IMR-90 (cell line): ENCODE data around the gene SLC43A2. TPM values are rescaled to one million over a fixed set of nuclear protein-coding genes. Genes with fewer than 3 reads are reported as not detected.

ENCODE experiments used
- ATAC-seq: fragments of 200-7000 bp; cut with Tn5 transposase; 2 replicates; pipeline ENCODE4 v1.9.1; 2020; ENCODE audit warnings: low read depth, mild to moderate bottlenecking, moderate library complexity
- BruUV-seq: library from RNA; stranded (reverse); fragments of 400-500 nt; replicated peaks from 2 replicates; lab custom pipeline; 2021; lab: Mats Ljungman, UMichigan
- CTCF ChIA-PET: fragments of 300-600 bp; formaldehyde crosslinking; extraction: SDS; loops from one replicate; lab custom pipeline; 2021; ENCODE audit warnings: antibody characterized with exemption; lab: Yijun Ruan, JAX
- POLR2A ChIA-PET: fragments of 300-600 bp; sonication (Branson Sonifier 250); formaldehyde crosslinking; loops from one replicate; lab custom pipeline; 2022; ENCODE audit warnings: antibody characterized with exemption; ENCODE audit not compliant: unreplicated experiment; lab: Charles Lee
- DNase-seq: peaks from one replicate; pipeline ENCODE4 v3.0.0; 2013
- H2AFZ ChIP-seq: replicated peaks from 2 replicates; pipeline ENCODE3; 2013; ENCODE audit warnings: low read length, mild to moderate bottlenecking; ENCODE audit not compliant: poor library complexity
- H2AK5ac ChIP-seq: 2 replicates; pipeline ENCODE4 v1.6.1; 2013; ENCODE audit warnings: low read depth, low read length, inconsistent platforms
- H2AK9ac ChIP-seq: replicated peaks from 2 replicates; pipeline ENCODE3; 2013; ENCODE audit warnings: mild to moderate bottlenecking, low read depth, low read length, moderate library complexity; ENCODE audit not compliant: poor library complexity
- H2BK120ac ChIP-seq: 2 replicates; pipeline ENCODE4 v1.6.1; 2013; ENCODE audit warnings: low read depth, low read length, inconsistent platforms
- H2BK15ac ChIP-seq: 3 replicates; pipeline ENCODE4 v1.6.1; 2013; ENCODE audit warnings: low read depth, low read length, inconsistent platforms
- H2BK20ac ChIP-seq: 2 replicates; pipeline ENCODE4 v1.6.1; 2013; ENCODE audit warnings: low read depth, mild to moderate bottlenecking, inconsistent platforms, low read length, moderate library complexity
- H2BK5ac ChIP-seq: 2 replicates; pipeline ENCODE4 v1.6.1; 2013; ENCODE audit warnings: mild to moderate bottlenecking, low read depth, low read length, inconsistent platforms; ENCODE audit not compliant: poor library complexity, severe bottlenecking
- H3K14ac ChIP-seq: replicated peaks from 2 replicates; pipeline ENCODE4 v1.6.1; 2013; ENCODE audit warnings: low read depth, low read length, inconsistent platforms
- H3K18ac ChIP-seq: 2 replicates; pipeline ENCODE4 v1.6.1; 2013; ENCODE audit warnings: low read depth, low read length, control low read depth
- H3K23ac ChIP-seq: 2 replicates; pipeline ENCODE4 v1.6.1; 2013; ENCODE audit warnings: low read depth, low read length, inconsistent platforms
- H3K27ac ChIP-seq: 2 replicates; pipeline ENCODE4 v1.5.1; 2013; ENCODE audit warnings: mild to moderate bottlenecking, control low read depth, low read length; ENCODE audit not compliant: insufficient read depth
- H3K27me3 ChIP-seq: 2 replicates; pipeline ENCODE4 v1.6.1; 2013; ENCODE audit warnings: low read length; ENCODE audit not compliant: control insufficient read depth, insufficient read depth
- H3K36me3 ChIP-seq: 2 replicates; pipeline ENCODE4 v1.6.1; 2013; ENCODE audit warnings: low read length, mixed read lengths; ENCODE audit not compliant: control insufficient read depth, insufficient read depth
- H3K4ac ChIP-seq: 2 replicates; pipeline ENCODE4 v1.6.1; 2013; ENCODE audit warnings: low read depth, low read length, inconsistent platforms
- H3K4me1 ChIP-seq: 2 replicates; pipeline ENCODE4 v1.6.1; 2013; ENCODE audit warnings: low read length, mixed read lengths; ENCODE audit not compliant: control insufficient read depth, insufficient read depth
- H3K4me2 ChIP-seq: 2 replicates; pipeline ENCODE4 v1.6.1; 2013; ENCODE audit warnings: low read depth, mild to moderate bottlenecking, control low read depth, low read length, moderate library complexity
- H3K4me3 ChIP-seq: 2 replicates; pipeline ENCODE4 v1.5.1; 2013; ENCODE audit warnings: low read depth, mild to moderate bottlenecking, control low read depth, low read length, moderate library complexity; ENCODE audit not compliant: insufficient read depth
- H3K56ac ChIP-seq: 2 replicates; pipeline ENCODE4 v1.6.1; 2013; ENCODE audit warnings: low read length, inconsistent platforms; ENCODE audit not compliant: insufficient read depth; ENCODE audit errors: extremely low read depth
- H3K79me1 ChIP-seq, 2 experiments: 2 replicates each; pipeline ENCODE4 v1.6.1; 2013; ENCODE audit warnings: low read length in 2 of 2, inconsistent platforms in 1 of 2, low read depth in 1 of 2
- H3K9ac ChIP-seq: 2 replicates; pipeline ENCODE4 v1.6.1; 2013; ENCODE audit warnings: low read depth, low read length, control low read depth
- H3K9me1 ChIP-seq: 2 replicates; pipeline ENCODE4 v1.6.1; 2013; ENCODE audit warnings: low read length, inconsistent platforms; ENCODE audit not compliant: insufficient read depth
- H3K9me3 ChIP-seq: 2 replicates; pipeline ENCODE4 v1.6.1; 2013; ENCODE audit warnings: low read length; ENCODE audit not compliant: control insufficient read depth, insufficient read depth
- H4K20me1 ChIP-seq: 2 replicates; pipeline ENCODE4 v1.6.1; 2013; ENCODE audit warnings: low read length, inconsistent platforms; ENCODE audit not compliant: insufficient read depth
- H4K5ac ChIP-seq: 2 replicates; pipeline ENCODE4 v1.6.1; 2013; ENCODE audit warnings: mild to moderate bottlenecking, low read depth, low read length, control low read depth
- H4K8ac ChIP-seq, 2 experiments: 2 replicates each; pipeline ENCODE4 v1.6.1; 2013; ENCODE audit warnings: low read depth in 2 of 2, low read length in 2 of 2, control low read depth in 1 of 2, inconsistent platforms in 1 of 2
- H4K91ac ChIP-seq: 2 replicates; pipeline ENCODE4 v1.6.1; 2013; ENCODE audit warnings: low read depth, low read length, inconsistent platforms; ENCODE audit not compliant: insufficient read depth
- RFX5 ChIP-seq: IDR thresholded peaks from 2 replicates; pipeline ENCODE4 v1.8.0; 2012; ENCODE audit warnings: low read depth, mild to moderate bottlenecking, low read length, moderate library complexity
- WGBS, 2 experiments: methylation state at CpG; one replicate each; pipeline versions ENCODE4 v1.1.5 to v1.1.7; 2013; ENCODE audit warnings: missing lambda C conversion rate in 2 of 2; ENCODE audit not compliant: insufficient read length in 1 of 2; ENCODE audit errors: extremely low coverage in 2 of 2; 5-methylcytosine and 5-hydroxymethylcytosine counted together
- dilution Hi-C: fragments of 300-500 bp; cut with HindIII; formaldehyde crosslinking; loops from one replicate; pipeline ENCODE4 v1.14.3; 2018; ENCODE audit warnings: low sequenced_read_pairs; ENCODE audit not compliant: unreplicated experiment
- in situ Hi-C: fragments of 300-500 bp; cut with MboI; formaldehyde crosslinking; loops from 3 replicates; pipeline ENCODE4 v1.14.3; 2019; ENCODE audit warnings: low sequenced_read_pairs, inconsistent platforms, mixed read lengths
- intact Hi-C: fragments of 100-400 bp; cut with micrococcal nuclease; formaldehyde crosslinking; loops from 2 replicates; pipeline ENCODE4 v1.10.0; 2022
- polyA plus RNA-seq, 3 experiments: library from polyadenylated mRNA; depleted of rRNA; stranded (reverse); fragments of >200 nt; gene quantifications; 2 replicates each; pipeline ENCODE4 v1.2.3, GENCODE V29; 2012; ENCODE audit warnings: low replicate concordance in 1 of 3
- total RNA-seq: library from RNA; depleted of rRNA; stranded (reverse); fragments of >200 nt; gene quantifications from 2 replicates; pipeline ENCODE4 v1.2.3, GENCODE V29; 2012

SLC43A2 gene
- total and polyA plus RNA-seq, 2 of the 4 experiments (the other 2 are of a cell fraction), result 3.8 to 9.0 TPM

DNA sequence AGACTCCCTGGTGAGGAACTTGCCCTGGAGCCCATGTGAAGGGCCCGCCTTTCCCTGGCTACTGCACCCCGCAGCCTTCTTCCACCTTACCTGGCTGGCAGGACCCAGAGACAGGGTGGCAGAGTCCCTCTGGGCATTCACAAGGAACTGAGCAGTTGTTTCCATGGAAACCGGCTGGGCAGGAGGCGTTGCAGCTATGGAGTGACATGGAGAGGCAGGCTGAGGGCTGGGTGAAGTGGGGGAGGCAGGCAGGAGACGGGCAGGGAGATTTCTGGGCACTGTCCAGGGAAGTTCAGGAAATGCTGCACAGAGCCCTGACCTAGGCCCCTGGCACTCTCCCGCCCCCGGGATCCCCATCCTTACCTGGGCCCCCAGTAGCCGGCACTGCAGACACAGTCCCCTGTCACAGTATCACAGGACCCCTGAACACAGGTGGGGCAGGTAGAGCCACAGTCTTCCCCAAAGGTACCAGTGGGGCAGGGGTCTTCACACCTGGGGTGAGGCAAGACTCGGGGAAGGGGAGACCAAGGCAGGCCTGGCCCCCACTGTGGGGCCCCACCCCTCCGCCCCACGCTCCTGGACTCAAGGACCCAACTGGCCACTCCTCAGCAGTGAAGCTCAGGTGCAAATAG lies 11.0 kb upstream of the SLC43A2 start:
- Histone ChIP-seq H2BK20ac (no peak overlapping the region), H3K14ac (no peak overlapping the region), H4K8ac (no peak overlapping the region), H3K79me1 (no peaks in the 10 kb centered on the region), H3K4ac (no peak overlapping the region), H3K27me3 (no peaks in the 10 kb centered on the region; the same call in 1 of the 2 replicates), H3K4me1 (peaks cover 13% of the 10 kb centered on the region), H3K56ac (no peak overlapping the region), H2AFZ (no peak overlapping the region), H4K91ac (no peak overlapping the region), H4K5ac (no peak overlapping the region), H3K9ac (no peak overlapping the region), H3K4me3 (no peak overlapping the region), H3K9me1 (0 out of 2 replicates have a peak, but pooled peaks cover 6% of the 10 kb centered on the region), H2AK9ac (no peak overlapping the region), H3K27ac (no peak overlapping the region), H3K9me3 (no peaks in the 10 kb centered on the region), H2BK5ac (no peak overlapping the region), H4K20me1 (0 out of 2 replicates have a peak, but pooled peaks cover 3% of the 10 kb centered on the region), H2BK120ac (no peak overlapping the region), H3K18ac (no peak overlapping the region), H3K4me2 (no peak overlapping the region), H3K36me3 (no peaks in the 10 kb centered on the region), H2BK15ac (no peak overlapping the region), H2AK5ac (no peak overlapping the region), H3K23ac (no peak overlapping the region)
- dilution Hi-C loops (no loop called here), intact Hi-C loops (no loop called here), in situ Hi-C loops (no loop called here)
- no TSS peak for BruUV-seq
- ChIA-PET POLR2A (no interaction called here), CTCF (interaction anchor here (0.8 kb wide), 1 partner anchor 10 kb away, joined by 3 read pairs; no protein-coding TSS in a partner anchor)
- no peak for ATAC-seq
- no peak for TF ChIP-seq RFX5
- no peak for DNase-seq
- WGBS, 2 experiments, result no CpG with 5 or more reads among the region's 11 CpGs
